GM21786 (cell line): ENCODE results near the gene NFATC1.

Source experiments
- ATAC-seq: cut with Tn5 transposase; IDR thresholded peaks from one replicate; pipeline ENCODE4 v1.9.1; 2021; ENCODE audit not compliant: unreplicated experiment

The NFATC1 gene

GRCh38 chr18:79487183-79487800 is 91.6 kb downstream of the NFATC1 start:
- ATAC-seq = no peak

DNA sequence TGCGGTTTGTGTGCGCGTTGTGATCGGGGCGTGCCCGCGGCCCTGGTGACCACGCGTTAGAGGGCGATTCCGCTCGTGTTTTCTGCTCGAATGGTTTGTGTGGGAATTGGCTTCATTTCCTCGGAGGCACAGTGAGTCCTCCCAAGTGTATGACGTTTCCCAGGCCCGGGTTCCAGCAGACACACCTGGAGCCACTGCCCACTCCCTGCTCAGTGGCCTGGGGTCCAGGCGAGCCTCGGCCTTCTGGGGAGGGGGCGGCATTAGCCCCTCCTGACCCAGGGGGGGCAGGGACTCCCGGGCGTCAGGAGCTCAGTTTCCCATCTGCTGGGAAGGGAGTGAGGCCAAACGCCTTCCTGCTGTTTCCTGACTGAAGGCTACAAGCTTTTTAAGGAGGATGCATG is 92.1 kb downstream of the NFATC1 start:
- no peak for ATAC-seq

- ATAC-seq = no peak
These were observed 92.8 kb downstream of the NFATC1 start for GRCh38 chr18:79488311-79489050.

- no peak for ATAC-seq
These were observed 93.5 kb downstream of the NFATC1 start for GRCh38 chr18:79489051-79489898.

DNA sequence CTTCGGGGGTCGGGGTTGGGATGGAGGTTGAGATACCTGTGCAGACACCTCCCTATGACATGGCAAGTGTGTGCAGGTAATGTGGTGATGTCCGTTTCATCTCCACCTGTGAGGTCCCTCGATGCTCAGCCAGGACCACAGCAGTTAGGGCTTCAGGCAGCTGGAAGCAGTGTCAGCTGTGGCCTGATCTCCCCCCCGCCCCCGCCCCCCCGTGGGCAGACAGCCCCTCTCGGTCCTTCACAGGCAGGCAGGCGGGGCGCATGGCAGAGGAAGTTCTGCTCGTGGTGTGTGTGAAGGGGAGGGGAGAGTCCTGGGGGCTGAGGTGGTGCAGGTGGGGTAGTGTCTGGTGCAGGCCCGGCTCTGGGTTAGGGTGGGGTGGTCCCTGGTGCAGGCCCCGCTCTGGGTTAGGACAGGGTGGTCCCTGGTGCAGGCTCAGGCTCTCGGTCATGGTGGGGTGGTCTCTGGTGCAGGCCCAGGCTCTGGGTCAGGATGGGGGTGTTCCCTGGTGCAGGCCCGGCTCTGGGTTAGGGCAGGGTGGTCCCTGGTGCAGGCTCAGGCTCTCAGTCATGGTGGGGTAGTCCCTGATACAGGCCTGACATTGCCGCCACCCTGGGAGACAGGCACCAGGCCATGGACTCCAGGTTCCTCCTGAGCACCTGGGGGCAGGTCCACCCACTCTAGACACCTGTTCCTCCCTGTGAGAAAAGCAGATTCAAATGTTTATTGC is 94.3 kb downstream of the NFATC1 start:
- ATAC-seq = no peak

DNA sequence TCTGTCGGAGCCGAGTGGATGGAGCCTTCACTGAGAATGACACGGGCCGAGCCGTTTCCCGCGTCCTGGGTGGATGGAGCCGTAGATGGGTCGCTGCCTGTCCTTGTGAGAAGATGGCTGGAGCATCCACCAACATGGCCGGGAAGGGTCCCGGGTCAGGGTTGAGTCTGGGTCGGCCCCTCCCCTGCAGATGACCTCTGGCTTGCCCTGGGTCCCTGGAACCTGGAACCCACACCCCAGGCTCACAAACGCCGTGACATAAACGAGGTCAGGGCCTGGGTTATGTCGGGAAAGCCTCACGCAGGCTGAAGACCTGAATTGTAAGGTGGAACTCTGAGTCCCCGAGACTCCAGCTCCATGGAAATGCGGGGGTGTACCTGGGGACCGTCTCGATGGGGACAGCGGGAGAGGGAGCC is 94.9 kb downstream of the NFATC1 start:
- no peak for ATAC-seq

DNA sequence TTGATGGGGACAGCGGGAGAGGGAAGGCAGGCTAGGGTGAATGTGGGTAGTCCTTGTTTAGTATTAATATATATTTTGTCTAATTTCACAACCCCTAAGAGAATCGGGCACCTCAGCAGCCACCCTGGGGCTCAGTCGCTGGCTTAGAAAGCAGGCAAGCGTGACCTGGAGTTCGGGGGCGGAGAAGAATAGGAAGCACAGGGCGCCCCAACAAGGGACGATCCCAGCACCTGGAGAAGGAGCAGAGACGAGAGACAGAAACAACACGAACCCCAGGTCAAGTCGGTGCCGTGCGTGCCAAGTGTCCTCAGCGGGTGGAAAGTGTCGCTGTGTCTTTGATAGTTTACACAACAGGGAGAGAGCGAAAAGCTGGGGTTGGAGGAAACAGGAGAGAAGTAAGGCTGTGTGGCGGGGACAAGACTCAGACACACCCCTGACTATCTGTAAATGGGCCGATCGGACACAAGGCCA is 95.4 kb downstream of the NFATC1 start:
- ATAC-seq = no peak

- ATAC-seq = no peak
These were observed 97.6 kb downstream of the NFATC1 start for GRCh38 chr18:79493211-79493800.

GRCh38 chr18:79493801-79494211 is 98.1 kb downstream of the NFATC1 start:
- ATAC-seq = no peak

DNA sequence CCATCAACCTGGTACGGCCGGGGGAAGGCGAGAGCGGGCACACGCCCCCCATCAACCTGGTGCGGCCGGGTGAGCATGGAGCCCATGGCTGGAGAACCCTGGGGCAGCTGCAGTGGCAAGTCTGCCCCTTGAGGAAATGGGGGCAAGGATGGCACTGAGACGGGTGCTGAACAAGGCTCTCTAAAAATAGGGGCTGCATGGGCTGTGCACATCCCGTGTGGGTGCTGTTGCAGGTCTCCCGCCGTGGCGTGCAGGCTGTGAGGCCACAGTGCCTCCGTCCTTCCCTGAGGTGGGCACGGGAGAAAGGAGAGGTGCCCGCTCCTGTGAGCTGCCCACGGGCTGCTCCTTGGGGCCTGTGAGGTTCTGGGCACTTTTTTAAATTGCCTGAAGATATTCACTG is 99.2 kb downstream of the NFATC1 start:
- ATAC-seq = no peak

DNA sequence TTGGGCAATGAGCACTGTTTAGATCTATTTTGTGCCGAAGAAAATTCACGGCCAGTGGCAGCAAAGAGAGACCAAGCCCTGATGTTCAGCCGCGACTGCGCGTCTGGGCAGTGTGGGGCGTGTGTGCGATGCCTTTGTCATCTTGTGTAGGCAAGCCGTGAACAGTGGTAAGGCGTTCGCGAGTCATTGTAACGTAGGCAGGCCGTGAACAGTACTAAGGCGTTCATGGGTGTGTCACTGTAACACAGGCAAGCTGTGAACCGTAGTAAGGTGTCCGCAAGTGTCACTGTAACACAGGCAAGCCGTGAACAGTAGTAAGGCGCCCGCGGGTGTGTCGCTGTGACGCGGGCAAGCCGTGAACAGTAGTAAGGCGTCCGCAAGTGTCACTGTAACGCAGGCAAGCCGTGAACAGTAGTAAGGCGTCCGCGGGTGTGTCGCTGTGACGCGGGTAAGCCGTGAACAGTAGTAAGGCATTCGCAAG is 99.9 kb downstream of the NFATC1 start:
- ATAC-seq = no peak

- no peak for ATAC-seq
These were observed 100.7 kb downstream of the NFATC1 start for GRCh38 chr18:79496237-79496977.

- peak; percentile 53 for ATAC-seq
These were observed 101.4 kb downstream of the NFATC1 start for GRCh38 chr18:79496978-79497637.

DNA sequence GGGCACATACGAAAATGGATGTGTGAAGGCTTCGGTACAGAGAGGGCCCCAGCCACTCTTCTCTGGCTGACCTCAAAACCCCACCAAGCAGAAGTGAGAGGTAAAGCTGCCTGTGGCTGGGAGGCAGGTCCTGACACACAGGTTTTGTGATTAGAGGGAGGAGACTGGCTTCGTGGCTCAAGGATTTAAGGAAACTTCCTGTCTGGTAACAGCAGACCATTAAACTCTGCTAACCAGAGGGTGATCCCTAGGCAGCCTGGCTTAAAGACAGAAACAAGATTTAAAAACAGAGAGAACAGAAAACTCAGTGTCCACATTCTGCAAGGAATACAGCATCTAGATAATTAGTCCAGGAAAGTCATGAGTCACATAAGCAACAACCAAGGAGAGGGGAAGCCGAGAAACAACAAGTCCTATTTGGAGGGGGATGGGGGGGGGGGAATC is 101.9 kb downstream of the NFATC1 start:
- ATAC-seq = peak; percentile 94

DNA sequence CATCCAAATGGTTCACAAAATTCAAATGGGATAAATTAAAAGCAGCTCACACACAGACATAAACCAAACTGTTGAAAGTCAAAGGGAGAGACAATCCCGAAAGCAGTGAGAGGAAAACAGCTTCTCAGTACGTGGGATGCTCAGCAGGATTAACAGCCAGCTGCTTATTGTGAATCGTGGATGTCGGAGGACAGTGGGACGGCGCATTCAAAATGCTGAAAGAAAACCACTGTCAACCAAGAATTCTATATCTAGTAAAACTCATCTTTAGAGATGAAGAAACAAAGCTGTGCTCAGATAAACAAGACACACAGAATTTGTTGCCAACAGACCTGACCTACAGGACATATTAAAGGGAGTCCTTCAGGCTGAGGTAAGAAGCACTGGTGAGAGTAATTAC is 102.9 kb downstream of the NFATC1 start:
- no peak for ATAC-seq

- no peak for ATAC-seq
These were observed 105.3 kb downstream of the NFATC1 start for GRCh38 chr18:79501006-79501405.

DNA sequence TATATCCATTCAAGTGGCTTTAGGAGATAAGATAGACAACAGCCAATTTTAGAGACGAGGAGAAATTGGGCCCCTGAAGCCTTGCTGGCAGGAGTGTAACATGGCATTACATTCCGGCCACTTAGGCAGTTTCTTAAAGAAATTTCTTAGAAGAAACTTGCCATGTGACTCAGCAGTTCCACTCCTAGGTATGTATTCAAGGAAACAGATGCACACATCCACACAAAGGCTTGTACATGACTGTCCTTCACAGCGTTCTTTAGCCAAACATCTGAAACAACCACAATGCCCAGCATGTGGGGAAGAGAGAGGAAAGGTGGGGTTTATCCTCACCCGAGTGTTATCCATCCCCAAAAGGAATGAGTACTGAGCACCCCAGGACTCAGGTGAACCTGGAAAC is 107.1 kb downstream of the NFATC1 start:
- no peak for ATAC-seq

DNA sequence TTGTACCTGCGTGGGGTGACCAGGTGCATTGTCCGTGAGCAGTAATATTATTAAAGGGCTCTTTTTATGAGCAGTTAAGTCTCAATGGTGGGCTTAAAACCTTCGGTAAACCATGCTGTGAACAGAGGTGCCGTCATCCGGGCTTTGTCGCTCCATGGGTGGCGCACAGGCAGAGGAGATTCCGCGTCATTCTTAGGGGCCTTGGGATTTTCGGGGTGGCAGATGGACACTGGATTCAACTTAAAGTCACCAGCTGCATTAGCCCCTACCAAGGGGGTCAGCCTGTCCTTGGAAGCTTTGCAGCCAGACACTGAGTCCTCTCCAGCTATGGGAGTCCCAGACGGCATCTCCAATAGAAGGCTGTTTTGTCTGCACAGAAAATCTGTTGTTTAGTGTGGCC is 107.7 kb downstream of the NFATC1 start:
- no peak for ATAC-seq

DNA sequence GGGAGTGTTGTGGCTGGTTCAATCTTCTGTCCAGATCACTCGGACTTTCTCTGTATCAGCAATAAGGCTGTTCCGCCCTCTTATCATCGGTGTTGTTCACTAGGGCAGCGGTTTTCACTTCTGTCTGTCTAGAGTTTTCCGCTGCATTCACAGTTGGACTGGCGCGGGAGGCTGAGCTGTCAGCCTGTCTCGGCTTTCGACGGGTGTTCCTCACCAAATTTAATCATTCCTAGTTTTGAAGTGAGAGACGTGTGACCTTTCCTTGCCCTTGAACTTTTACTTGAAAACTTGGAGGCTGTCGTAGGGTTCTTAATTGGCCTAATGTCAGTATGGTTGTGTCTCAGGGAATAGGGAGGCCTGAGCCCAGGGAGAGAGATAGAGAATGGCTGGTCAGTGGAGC is 108.3 kb downstream of the NFATC1 start:
- no peak for ATAC-seq
